Cerebellar nuclear complex (tissue), 1 donor: ENCODE measurements around the gene MSI2.

ENCODE experiments used
- DNase-seq, 2 experiments: peaks; one replicate each; lab custom pipeline; 2025; lab: John Stamatoyannopoulos, UW

The MSI2 gene

GRCh38 chr17:57416369-57416768, 160.0 kb downstream of the MSI2 start:
- DNase-seq = no peak

- DNase-seq = no peak
Observed at GRCh38 chr17:57417956-57418355, 161.6 kb downstream of the MSI2 start.

GRCh38 chr17:57418463-57419246, 162.3 kb downstream of the MSI2 start:
- no peak for DNase-seq

- no peak for DNase-seq
Observed at GRCh38 chr17:57419940-57420550, 163.7 kb downstream of the MSI2 start.

- no peak for DNase-seq
Observed at GRCh38 chr17:57420734-57421717, 164.7 kb downstream of the MSI2 start.

GRCh38 chr17:57422574-57423164, 166.3 kb downstream of the MSI2 start:
- no peak for DNase-seq

GRCh38 chr17:57423541-57423940, 167.2 kb downstream of the MSI2 start:
- DNase-seq = no peak

- no peak for DNase-seq
Observed at GRCh38 chr17:57424273-57424672, 167.9 kb downstream of the MSI2 start.

GRCh38 chr17:57424777-57425188, 168.5 kb downstream of the MSI2 start:
- DNase-seq = no peak

GRCh38 chr17:57425431-57425830, 169.1 kb downstream of the MSI2 start:
- no peak for DNase-seq

GRCh38 chr17:57425903-57426880, 169.9 kb downstream of the MSI2 start:
- no peak for DNase-seq

GRCh38 chr17:57429966-57430365, 173.6 kb downstream of the MSI2 start:
- DNase-seq = no peak

- no peak for DNase-seq
Observed at GRCh38 chr17:57431415-57431814, 175.1 kb downstream of the MSI2 start.

GRCh38 chr17:57432507-57433277, 176.4 kb downstream of the MSI2 start:
- DNase-seq = no peak

GRCh38 chr17:57433452-57433851, 177.1 kb downstream of the MSI2 start:
- no peak for DNase-seq

GRCh38 chr17:57434361-57434760, 178.0 kb downstream of the MSI2 start:
- no peak for DNase-seq

- DNase-seq = no peak
Observed at GRCh38 chr17:57436565-57436964, 180.2 kb downstream of the MSI2 start.

- DNase-seq = no peak
Observed at GRCh38 chr17:57438066-57438731, 181.9 kb downstream of the MSI2 start.

- DNase-seq = no peak
Observed at GRCh38 chr17:57439651-57440050, 183.3 kb downstream of the MSI2 start.
